ENCODE data around the gene RASA3.

DNA sequence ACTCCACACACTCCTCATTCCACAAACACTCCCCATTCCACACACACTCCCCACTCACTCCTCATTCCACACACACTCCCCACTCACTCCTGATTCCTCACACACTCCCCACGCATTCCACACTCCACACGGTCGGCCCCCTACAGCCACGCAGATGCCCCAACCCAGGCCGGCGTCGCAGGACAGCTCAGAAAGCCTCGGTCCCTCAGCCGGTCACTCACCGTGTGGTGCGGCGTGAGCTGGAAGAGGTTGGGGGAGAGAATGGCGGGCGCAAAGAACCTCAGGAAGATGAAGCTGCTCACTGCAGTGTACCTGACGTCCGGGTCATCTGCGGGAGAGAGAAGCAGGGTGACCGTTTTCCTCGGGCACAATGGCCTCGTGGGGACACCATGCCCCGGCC lies 119.5 kb downstream of the RASA3 start:
- TF ChIP-seq RFX5 (IDR thresholded peaks at IDR 0.05; ENCODE audit: low read depth, low read length) (no peak), POLR2A (IDR thresholded peaks at IDR 0.05; ENCODE audit: low read depth, low read length) (no peak), RCOR1 (IDR thresholded peaks at IDR 0.05; ENCODE audit: insufficient replicate concordance, low read length) (no peak), FOS (IDR thresholded peaks at IDR 0.05; ENCODE audit: low read depth, low read length) (no peak), SMC3 (IDR thresholded peaks at IDR 0.05; ENCODE audit: low read depth, low read length) (no peak)
- TF ChIP-seq, protein P1, sequence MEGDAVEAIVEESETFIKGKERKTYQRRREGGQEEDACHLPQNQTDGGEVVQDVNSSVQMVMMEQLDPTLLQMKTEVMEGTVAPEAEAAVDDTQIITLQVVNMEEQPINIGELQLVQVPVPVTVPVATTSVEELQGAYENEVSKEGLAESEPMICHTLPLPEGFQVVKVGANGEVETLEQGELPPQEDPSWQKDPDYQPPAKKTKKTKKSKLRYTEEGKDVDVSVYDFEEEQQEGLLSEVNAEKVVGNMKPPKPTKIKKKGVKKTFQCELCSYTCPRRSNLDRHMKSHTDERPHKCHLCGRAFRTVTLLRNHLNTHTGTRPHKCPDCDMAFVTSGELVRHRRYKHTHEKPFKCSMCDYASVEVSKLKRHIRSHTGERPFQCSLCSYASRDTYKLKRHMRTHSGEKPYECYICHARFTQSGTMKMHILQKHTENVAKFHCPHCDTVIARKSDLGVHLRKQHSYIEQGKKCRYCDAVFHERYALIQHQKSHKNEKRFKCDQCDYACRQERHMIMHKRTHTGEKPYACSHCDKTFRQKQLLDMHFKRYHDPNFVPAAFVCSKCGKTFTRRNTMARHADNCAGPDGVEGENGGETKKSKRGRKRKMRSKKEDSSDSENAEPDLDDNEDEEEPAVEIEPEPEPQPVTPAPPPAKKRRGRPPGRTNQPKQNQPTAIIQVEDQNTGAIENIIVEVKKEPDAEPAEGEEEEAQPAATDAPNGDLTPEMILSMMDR (conservative IDR thresholded peaks at IDR 0.05; ENCODE audit: low read depth, low read length), result no peak

Data from IMR-90 (cell line).